ENCODE measurements around the gene TTC39B.

Gene TTC39B

DNA sequence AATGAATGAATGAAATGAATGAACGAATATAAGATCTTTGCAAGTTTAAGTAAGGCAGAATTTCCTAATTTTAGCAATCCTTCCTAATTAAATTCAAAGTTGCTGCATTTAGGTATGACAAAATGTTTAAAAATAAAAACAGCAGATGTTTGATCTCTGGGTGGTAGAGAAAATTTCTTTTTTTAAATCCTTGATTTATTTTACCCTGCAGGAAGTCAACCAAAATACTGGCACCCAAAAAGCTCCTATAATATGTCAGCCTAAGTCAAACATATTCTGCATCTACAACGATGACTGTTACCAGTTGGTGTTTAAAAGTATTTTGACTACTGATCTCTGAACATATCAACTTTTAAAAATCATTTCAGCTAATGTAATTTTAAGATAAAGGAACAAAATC is 58.4 kb downstream of the TTC39B start:
- TF ChIP-seq, protein P1, sequence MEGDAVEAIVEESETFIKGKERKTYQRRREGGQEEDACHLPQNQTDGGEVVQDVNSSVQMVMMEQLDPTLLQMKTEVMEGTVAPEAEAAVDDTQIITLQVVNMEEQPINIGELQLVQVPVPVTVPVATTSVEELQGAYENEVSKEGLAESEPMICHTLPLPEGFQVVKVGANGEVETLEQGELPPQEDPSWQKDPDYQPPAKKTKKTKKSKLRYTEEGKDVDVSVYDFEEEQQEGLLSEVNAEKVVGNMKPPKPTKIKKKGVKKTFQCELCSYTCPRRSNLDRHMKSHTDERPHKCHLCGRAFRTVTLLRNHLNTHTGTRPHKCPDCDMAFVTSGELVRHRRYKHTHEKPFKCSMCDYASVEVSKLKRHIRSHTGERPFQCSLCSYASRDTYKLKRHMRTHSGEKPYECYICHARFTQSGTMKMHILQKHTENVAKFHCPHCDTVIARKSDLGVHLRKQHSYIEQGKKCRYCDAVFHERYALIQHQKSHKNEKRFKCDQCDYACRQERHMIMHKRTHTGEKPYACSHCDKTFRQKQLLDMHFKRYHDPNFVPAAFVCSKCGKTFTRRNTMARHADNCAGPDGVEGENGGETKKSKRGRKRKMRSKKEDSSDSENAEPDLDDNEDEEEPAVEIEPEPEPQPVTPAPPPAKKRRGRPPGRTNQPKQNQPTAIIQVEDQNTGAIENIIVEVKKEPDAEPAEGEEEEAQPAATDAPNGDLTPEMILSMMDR (IDR thresholded peaks at IDR 0.05) = no peak
- TF ChIP-seq ZFX (IDR thresholded peaks at IDR 0.05; ENCODE audit: borderline replicate concordance) = no peak
- H3K27ac ChIP-seq = no peak overlapping the region

GRCh38 chr9:15248081-15248480 is 58.9 kb downstream of the TTC39B start:
- TF ChIP-seq, protein P1 (IDR thresholded peaks at IDR 0.05) = no peak
- TF ChIP-seq ZFX (IDR thresholded peaks at IDR 0.05; ENCODE audit: borderline replicate concordance) = no peak
- no peak overlapping the region for H3K27ac ChIP-seq

DNA sequence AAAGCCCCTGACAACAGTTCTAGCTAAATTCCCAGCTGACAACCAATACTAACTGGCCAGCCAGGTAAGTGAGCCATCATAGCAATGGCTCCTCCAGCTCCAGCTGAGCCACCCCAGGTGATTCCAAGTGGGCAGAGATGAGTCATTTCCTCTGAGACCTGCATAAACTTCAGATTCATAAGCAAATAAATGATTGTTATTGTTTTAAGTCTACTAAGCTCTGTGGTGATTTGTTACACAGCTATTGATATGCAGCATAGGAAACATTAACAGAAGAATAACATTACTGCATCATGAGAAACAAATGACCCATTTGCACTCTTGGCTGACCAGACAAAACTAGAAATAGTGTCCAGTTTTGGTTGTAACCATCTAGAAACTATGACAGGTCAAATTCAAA is 60.3 kb downstream of the TTC39B start:
- TF ChIP-seq ZFX (IDR thresholded peaks at IDR 0.05; ENCODE audit: borderline replicate concordance) = no peak
- TF ChIP-seq, protein P1 (IDR thresholded peaks at IDR 0.05) = no peak
- no peak overlapping the region for H3K27ac ChIP-seq

DNA sequence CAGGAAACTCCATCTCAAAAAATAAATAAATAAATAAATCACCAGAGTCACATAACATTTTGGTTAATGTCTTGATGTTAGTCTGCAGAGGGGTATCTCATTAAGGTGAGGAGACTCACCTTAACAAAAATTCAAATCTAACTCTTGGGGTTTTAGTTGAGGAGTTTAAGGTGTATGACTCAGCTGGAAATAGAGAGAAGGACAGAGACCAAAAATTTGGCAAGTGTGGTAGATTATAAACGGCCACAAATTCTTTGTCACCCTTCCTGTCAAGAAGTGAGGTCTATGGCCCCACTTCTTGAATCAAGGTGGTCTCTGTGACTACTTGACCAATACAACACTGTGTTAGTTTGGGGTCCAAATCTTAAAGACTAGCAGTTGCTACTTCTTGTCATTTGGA is 60.8 kb downstream of the TTC39B start:
- H3K27ac ChIP-seq = no peak overlapping the region
- TF ChIP-seq, protein P1 (IDR thresholded peaks at IDR 0.05) = no peak
- no peak for TF ChIP-seq ZFX (IDR thresholded peaks at IDR 0.05; ENCODE audit: borderline replicate concordance)

- H3K27ac ChIP-seq = no peak overlapping the region
- no peak for TF ChIP-seq ZFX (IDR thresholded peaks at IDR 0.05; ENCODE audit: borderline replicate concordance)
- TF ChIP-seq, protein P1 (IDR thresholded peaks at IDR 0.05) = no peak
Measured at GRCh38 chr9:15244001-15244441, 63.0 kb downstream of the TTC39B start.

DNA sequence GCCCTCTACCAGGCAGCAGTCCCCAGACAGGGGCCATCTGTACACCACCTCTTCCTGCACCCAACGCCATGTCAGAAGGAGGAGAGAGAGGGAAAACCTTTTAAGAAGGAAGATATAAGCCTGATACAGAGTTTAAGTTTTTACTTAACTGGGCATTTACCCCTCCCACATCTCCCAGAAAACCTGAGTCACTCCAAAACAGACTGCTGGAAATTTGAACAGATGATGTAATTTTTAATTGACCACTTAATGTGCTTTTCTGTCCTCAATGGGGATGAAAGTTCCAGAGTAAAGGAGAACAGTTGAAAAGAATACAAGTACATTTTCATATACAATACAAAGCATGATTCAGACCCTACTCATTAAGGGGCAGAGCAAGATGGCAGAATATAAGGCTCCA is 63.9 kb downstream of the TTC39B start:
- TF ChIP-seq ZFX (IDR thresholded peaks at IDR 0.05; ENCODE audit: borderline replicate concordance) = no peak
- TF ChIP-seq, protein P1 (IDR thresholded peaks at IDR 0.05) = no peak

DNA sequence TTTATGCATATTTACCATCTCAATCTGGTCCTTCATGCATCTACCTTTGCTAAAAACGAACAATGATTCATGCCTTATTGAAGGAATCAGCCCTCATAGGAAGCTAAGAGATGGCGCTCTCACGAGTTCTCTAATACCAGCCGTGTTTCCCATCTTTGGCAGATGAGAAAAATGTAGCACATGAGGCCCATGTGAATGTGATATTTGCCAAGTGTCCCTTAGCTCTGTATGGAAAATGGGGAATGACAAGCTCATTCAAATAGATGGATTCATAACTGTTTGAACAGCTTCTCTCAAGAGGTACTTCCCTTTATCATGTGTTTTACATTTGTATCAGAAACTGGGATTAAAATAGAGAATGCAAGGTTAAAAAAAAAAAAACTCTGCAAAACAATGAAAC is 66.1 kb downstream of the TTC39B start:
- TF ChIP-seq ZFX (IDR thresholded peaks at IDR 0.05; ENCODE audit: borderline replicate concordance) = no peak
- TF ChIP-seq, protein P1 (IDR thresholded peaks at IDR 0.05) = no peak
- H3K27ac ChIP-seq = no peak overlapping the region

More for the DNA sequence above, 63.9 kb downstream of the TTC39B start:
- H3K27ac ChIP-seq = no peak overlapping the region
